ENCODE data around the gene EIF5A2.
"Not testable (repeated sequence)": the region's sequence is repeated elsewhere in the genome, so short reads cannot be mapped to it uniquely, and the experiment has no call there.

- not testable (repeated sequence) for TF ChIP-seq TCF4 (CRISPR knock-in tag; IDR thresholded peaks at IDR 0.05; ENCODE audit: borderline replicate concordance); CREB5 (CRISPR knock-in tag; IDR thresholded peaks at IDR 0.05; ENCODE audit: low read depth)
Measured at GRCh38 chr3:170878688-170879087, 29.7 kb downstream of the EIF5A2 start.
